ENCODE data around the gene CCDC148. TPM values are rescaled to one million over a fixed set of nuclear protein-coding genes. Genes with fewer than 3 reads are reported as not detected.
A peak's percentile ranks its signal among the peaks of the same experiment; 100 is the strongest.
"Not testable (repeated sequence)": the region's sequence is repeated elsewhere in the genome, so short reads cannot be mapped to it uniquely, and the experiment has no call there.

CCDC148 gene
- total and polyA plus RNA-seq, 8 donors: 0.64 to 6.0 (median 3.5) TPM

DNA sequence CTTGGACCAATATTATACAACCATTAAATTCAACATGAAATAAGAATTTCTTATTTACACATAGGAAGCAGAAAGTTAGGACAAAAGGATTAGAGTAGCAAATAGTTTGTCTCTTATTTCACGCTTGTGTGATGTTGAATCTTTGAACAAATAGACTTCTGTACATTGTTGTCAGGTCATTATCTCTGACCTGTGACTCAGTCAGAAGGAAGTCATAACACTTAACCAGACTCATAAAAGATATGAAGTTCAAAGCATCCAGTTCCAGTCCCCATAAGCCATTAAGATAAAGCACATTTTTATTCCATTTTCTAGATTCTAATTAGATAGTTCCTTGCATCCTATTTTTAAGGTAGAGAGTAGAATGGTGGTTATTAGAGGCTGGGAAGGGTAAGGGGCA lies 224.1 kb downstream of the CCDC148 start:
- Histone ChIP-seq H3K4me3 (no peak overlapping the region), H3K4me1 (no peaks in the 10 kb centered on the region), H3K36me3 (no peaks in the 10 kb centered on the region), H3K27me3 (no peaks in the 10 kb centered on the region), H3K9me3 (peaks cover 0 to 2% of the 10 kb centered on the region in 2 donors), H3K27ac (no peak overlapping the region)
- TF ChIP-seq, protein P1, sequence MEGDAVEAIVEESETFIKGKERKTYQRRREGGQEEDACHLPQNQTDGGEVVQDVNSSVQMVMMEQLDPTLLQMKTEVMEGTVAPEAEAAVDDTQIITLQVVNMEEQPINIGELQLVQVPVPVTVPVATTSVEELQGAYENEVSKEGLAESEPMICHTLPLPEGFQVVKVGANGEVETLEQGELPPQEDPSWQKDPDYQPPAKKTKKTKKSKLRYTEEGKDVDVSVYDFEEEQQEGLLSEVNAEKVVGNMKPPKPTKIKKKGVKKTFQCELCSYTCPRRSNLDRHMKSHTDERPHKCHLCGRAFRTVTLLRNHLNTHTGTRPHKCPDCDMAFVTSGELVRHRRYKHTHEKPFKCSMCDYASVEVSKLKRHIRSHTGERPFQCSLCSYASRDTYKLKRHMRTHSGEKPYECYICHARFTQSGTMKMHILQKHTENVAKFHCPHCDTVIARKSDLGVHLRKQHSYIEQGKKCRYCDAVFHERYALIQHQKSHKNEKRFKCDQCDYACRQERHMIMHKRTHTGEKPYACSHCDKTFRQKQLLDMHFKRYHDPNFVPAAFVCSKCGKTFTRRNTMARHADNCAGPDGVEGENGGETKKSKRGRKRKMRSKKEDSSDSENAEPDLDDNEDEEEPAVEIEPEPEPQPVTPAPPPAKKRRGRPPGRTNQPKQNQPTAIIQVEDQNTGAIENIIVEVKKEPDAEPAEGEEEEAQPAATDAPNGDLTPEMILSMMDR (IDR thresholded peaks at IDR 0.05): no peak
- intact Hi-C loops (cut with DNase I): no loop called here
- no peak for DNase-seq
- ATAC-seq: no peak

DNA sequence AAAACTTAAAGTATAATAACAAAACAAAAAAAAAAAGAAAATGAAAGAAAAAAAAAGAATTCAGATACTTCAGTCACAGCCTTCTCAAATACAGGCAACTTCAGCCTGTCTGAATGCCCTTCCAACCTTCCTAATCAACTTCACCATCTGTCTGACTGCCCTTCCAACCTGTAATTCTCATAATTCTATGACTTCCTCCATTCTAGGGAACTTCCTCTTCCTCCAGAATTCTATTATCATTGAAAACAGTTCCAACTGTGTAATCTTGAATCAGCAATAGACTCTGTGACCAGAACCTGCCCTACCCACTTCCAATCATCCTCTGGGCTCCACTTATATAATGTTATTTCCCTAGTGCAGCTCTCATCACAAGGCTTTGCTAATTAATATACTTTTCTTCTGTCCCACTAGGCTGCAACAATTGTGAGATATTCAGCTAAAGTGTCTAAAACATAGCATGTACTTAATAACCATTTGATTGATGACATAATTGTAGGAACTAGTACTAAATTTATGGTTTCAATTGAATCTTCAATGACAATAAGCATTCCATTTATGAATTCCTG lies 227.5 kb downstream of the CCDC148 start:
- TF ChIP-seq, protein P1 (IDR thresholded peaks at IDR 0.05): no peak
- no peak for ATAC-seq
- Histone ChIP-seq H3K27me3 (no peaks in the 10 kb centered on the region), H3K4me3 (no peak overlapping the region), H3K4me1 (no peaks in the 10 kb centered on the region), H3K36me3 (no peaks in the 10 kb centered on the region), H3K27ac (no peak overlapping the region), H3K9me3 (peaks cover 0 to 2% of the 10 kb centered on the region in 2 donors)
- intact Hi-C loops (cut with DNase I): no loop called here
- no peak for DNase-seq

DNA sequence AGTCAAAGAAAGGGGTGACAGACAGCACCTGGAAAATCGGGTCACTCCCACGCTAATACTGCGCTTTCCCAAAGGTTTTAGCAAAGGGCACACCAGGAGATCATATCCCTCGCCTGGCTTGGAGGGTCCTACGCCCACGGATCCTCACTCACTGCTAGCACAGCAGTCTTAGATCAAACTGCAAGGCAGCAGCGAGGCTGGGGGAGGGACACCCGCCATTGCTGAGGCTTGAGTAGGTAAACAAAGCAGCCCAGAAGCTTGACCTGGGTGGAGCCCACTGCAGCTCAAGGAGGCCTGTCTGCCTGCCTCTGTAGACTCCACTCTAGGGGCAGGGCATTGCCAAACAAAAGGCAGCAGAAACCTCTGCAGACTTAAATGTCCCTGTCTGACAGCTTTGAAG lies 233.5 kb downstream of the CCDC148 start:
- H3K27ac ChIP-seq; H3K9me3 ChIP-seq; H3K36me3 ChIP-seq; ATAC-seq; H3K4me3 ChIP-seq; H3K4me1 ChIP-seq; H3K27me3 ChIP-seq; intact Hi-C loops (cut with DNase I): not testable (repeated sequence)
- peak in 1 of 4 donors; percentile 51 for DNase-seq

DNA sequence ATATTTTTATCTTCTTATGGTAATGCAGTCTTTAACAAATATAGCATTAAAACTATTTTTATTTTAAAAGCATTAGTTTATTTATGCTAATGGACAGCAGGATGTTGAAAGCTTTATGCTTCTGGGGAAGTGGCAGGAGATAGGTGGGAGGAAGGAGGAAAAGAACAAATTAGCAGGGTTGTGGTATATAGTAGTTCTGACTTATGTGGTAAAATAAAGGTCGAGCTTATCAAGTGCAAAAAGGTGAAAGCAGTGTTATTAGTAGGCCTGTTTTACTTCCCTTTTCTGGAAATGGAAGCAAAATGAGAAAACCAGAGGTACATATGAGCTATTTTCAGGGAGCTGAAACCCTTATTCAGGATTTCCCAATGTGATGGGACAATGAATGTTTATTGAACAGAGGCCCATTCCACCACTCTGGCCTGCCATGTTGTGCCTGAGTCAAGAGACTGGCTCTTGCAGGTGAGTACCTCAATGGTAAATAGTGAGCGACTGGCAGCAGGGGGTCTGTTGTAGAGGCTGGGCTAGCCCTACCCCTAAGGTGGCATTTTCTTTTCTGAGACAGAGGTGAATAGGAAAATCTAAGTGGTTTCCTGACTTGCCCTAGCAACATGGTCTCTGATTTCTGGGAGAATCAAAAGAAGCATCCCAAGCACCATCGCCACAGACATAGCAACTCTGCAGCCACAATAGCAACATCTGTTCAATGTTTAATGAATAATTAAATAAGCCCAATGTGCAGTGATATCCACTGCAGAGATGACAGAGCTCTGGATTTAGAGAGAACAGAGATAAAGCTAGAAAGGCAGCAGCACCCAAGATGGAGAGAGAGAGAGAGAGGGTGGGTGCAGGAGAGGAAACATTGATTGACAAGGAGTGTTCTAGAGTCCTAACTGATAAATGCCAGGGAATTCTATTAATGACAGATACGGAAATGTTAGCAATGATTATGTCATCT lies 235.2 kb downstream of the CCDC148 start:
- no peak for DNase-seq
- Histone ChIP-seq H3K36me3 (no peaks in the 10 kb centered on the region), H3K4me1 (peaks cover 0 to 5% of the 10 kb centered on the region in 2 donors), H3K27ac (no peak overlapping the region), H3K27me3 (no peaks in the 10 kb centered on the region), H3K9me3 (no peaks in the 10 kb centered on the region), H3K4me3 (no peak overlapping the region)
- intact Hi-C loops (cut with DNase I): no loop called here
- no peak for ATAC-seq
- TF ChIP-seq, protein P1 (IDR thresholded peaks at IDR 0.05): no peak

DNA sequence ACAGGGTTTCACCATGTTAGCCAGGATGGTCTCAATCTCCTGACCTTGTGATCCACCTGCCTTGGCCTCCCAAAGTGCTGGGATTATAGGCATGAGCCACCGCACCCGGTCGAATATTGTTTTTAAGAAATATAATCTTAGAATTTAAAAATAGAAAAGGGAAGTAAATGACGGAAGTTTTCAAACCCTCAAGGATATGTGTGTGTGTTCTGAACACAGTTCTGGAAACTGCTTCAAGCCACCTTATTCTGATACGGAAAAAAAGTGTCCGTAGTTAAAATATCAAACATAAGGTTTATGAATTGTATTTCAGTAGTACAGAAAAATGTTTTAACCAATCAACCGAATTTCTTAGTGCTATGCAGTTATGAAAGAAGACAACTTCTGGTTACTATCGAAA lies 239.0 kb downstream of the CCDC148 start:
- Histone ChIP-seq H3K4me3 (no peak overlapping the region), H3K4me1 (peaks cover 5 to 20% of the 10 kb centered on the region in 2 donors), H3K27ac (no peak overlapping the region), H3K36me3 (no peaks in the 10 kb centered on the region), H3K27me3 (no peaks in the 10 kb centered on the region), H3K9me3 (no peaks in the 10 kb centered on the region)
- ATAC-seq: no peak
- no peak for DNase-seq
- intact Hi-C loops (cut with DNase I): no loop called here
- TF ChIP-seq, protein P1 (IDR thresholded peaks at IDR 0.05): no peak
